GM21367 (cell line): ENCODE results near the gene CFAP100.

Experiments
- ATAC-seq: cut with Tn5 transposase; IDR thresholded peaks from one replicate; pipeline ENCODE4 v1.9.1; 2021; ENCODE audit not compliant: unreplicated experiment

The CFAP100 gene

DNA sequence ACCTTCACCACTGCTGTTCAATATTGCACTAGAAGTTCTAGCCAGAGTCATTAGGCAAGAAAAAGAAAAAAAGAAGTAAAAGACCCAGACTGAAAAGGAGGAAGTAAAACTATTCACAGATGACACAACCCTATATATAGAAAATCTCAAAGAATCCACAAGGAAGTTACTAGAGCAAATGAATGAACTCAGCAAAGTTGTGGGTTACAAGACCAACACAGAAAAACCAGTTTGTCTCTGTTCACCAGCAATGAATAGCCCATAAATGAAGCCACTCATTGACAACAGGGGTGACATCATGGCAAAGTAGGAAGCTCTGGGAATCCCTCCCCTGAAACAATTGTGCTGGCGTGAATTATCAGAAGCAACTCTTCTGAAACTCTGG, 4.6 kb downstream of the CFAP100 start:
- no peak for ATAC-seq

- ATAC-seq = no peak
Observed at GRCh38 chr3:126399756-126400155, 5.0 kb downstream of the CFAP100 start.

GRCh38 chr3:126401611-126402160, 7.0 kb downstream of the CFAP100 start:
- no peak for ATAC-seq

DNA sequence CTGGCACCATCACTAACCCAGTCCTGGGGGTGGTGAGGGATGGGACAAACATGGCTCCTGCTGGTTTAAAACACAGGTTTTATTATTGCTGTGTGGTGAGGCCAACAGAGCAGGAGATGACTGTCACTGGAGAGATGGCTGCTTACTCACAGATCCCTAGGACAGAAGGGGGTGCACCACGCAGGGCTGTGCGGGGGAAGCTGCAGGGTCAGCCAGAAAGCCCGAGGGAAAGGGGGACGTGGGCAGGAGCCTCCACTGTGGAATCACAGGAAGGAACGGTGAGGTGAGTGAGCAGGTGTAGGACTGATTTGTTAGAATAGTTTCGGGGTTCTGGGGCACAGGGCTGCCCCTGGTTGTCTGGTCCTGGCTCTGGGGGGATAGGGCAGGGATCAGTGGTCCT, 7.5 kb downstream of the CFAP100 start:
- ATAC-seq = no peak

DNA sequence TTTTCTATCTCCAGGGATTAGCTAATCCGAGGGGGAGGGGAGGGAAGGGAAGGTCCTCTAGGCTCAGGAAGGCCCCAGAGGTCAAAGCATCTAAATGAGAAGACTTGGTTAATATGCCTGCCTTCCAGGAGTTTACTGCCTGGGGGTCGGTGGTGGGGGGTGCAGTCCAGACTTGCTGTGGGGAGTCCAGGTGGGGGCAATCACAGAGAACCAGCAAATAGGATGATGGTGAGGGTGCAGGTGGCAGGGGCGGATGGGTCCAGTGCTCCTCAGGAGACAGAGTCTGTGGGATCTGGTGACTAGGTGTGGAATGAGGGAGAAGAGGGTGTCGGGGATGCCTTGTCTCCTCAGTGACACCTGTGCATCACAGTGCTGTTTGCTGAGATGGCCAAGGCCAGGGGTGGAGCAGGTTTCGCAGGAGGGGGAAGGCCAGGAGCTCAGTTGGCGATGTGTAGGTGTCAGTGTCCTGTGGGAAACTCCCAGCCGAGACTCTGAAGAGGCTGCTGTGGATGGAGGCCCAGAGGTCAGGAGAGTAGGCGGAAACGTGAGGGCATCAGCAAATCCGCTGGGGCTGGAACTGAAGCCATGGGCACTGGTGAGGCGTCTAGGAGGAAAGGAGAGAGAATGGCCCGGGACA, 8.1 kb downstream of the CFAP100 start:
- ATAC-seq = no peak

GRCh38 chr3:126406389-126407296, 11.9 kb downstream of the CFAP100 start:
- ATAC-seq = no peak

DNA sequence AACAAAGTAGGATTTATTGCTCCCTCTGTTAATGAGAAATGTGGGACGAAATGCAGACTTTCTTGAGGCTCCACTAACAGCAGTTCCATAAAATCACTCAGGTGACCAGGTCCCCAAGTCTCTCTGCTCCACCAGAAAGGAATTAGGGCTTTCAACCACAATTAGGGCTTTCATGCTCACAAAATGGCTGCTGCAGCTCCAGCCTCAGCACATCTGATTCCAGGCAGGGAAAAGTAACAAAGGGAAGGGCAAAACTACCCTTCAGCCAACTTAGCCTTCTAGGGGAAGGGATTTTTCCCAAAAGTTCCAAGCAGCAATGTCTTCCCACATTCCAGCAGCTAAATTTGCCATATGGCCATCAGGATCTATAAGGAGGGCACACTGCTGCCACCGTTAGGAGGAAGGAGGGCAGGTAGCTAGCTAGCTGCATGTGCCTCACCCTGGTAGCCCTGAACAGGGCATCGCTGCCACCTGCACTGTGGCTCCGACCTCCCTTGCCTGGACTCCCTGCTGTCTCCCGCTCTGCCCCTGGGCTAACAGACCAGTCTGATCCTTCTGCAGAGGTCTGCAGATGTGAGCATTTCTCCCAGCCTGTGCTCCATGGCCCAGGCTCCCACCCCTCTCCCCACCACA, 12.8 kb downstream of the CFAP100 start:
- no peak for ATAC-seq

DNA sequence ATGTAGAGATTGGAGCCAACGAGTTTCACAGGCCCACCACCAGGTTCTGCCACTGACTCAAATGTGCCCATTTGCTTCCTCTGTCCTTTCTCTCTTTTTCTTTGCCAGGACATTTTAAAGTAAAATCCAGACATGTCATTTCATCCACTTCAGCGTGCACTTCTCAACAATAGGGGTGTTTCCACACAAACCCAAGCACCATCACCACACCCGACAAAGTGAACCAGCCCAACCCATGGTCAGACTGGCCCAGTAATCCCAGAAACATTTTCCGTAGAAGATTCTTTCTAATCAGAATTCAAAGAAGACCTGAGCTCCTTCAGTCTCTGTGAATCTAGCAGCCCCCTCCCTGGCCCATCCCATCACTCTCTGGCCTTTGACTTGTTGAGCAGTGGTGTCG, 13.4 kb downstream of the CFAP100 start:
- ATAC-seq = no peak

DNA sequence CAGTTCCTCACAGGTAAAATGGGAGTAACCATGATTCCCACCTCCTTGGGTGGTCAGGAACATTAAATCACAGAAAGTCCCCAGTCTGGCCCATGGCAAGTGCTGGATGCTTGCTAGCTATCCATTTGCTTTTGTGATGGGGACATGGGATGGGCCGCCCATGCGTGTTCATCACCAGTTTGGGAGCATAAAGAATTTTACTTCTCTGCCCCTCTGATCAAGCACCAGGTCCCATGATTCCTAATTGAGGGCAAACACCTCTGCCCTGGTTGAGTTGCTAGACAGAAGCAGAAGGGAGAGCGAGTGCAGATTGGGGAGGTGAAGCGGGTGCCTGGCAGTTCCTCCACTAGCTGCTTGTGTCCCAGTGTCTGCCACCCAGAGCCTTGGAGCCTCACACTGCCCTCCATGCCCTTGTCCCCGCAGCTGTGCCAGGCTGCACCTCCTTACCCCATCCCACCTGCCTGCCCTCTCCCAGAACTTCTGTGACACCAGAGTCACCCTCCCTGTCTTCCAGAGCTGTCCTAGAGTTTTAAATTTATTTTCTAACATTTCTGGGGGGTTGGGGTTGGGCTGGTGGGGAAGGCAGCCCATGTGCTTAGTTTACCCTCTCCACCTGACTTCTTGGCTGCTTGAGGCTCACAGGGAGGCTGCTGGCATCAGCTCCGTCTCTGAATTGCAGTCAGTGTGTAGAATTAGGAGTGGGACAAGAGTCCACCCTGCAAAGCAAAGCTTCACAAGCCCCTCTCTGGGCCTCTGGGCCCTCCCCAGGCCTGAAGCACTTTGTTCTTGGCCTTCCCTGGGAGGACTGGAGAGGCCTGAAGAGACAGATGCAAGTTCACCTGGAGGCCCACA, 18.4 kb downstream of the CFAP100 start:
- ATAC-seq = no peak

GRCh38 chr3:126413693-126414080, 19.0 kb downstream of the CFAP100 start:
- no peak for ATAC-seq

GRCh38 chr3:126414406-126414805, 19.7 kb downstream of the CFAP100 start:
- ATAC-seq = no peak

GRCh38 chr3:126414961-126415660, 20.4 kb downstream of the CFAP100 start:
- ATAC-seq = no peak

- ATAC-seq = no peak
Observed at GRCh38 chr3:126415661-126416591, 21.2 kb downstream of the CFAP100 start.

- no peak for ATAC-seq
Observed at GRCh38 chr3:126416943-126417342, 22.2 kb downstream of the CFAP100 start.

DNA sequence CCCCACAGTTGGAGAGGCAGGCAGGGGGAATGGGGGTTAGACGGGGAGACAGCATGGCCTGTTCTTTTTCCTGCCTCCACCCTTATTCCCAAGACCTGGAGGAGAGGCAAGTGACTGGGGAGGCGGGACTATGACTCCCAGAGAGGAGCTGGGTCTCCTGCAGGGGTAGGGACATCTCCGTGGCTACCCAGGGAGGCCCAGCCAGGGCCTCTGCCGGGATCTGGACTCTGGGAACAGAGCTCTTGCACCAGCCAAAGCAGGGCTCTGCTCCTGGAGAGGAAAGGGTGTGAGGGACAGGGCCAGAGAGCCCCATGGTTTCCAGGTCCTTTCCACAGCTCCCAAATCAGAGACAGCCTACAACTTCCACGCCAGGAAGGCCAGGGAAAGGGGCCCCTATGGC, 22.8 kb downstream of the CFAP100 start:
- ATAC-seq = no peak

DNA sequence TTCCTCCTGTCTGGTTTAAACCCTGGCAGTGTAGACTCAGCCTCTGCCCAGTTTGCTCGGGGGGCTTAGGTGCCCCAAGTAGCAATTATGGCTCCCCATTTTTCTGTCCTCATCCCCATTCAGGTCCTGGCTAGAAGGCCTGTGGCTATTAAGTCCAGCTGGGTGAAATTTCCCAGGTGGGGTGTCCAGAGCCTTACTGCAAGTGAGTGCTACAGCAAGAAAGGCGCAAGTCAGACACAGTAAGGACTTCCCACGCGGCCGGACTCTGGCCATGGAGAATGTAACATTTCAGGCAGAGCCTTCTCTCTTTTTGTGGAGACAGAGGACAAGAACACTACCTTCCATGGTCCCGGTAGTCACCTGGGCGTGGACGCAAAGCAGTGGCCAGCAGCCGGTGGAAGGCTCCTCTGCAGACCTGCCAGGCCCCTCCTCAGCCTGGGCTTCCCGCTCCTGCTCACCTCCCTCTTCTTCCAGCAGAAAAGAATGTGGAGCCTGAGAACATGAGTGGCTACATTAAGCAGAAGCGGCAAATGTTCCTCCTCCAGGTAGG, 23.3 kb downstream of the CFAP100 start:
- ATAC-seq = no peak

GRCh38 chr3:126418661-126419131, 24.0 kb downstream of the CFAP100 start:
- no peak for ATAC-seq

DNA sequence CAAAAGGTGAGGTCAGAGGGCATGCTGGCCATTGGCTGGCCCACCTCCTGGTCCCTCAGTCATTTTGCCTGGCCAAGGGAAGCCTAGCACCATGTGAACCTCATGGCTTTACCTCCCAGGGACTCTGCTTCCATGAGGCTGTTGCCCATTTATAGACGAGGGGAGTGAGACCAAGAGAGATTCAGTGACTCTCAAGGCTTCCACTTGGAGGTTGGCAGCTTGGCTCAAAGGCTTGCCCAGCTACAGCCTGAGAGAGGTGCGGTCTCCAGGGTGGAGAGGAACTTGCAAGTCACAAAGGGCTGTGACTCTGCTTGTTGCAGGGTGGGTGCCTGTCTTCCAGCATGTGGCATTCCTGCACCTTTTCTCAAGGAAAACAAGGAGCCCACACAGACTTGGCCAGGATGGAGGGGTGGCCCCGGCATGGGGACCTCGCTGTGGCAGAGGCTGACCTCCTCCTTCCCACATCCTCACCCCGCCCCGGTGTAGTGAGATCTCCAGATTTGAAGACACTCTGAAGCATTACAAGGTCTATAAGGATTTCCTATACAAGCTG, 24.5 kb downstream of the CFAP100 start:
- no peak for ATAC-seq
